Stimulated activated CD4-positive, alpha-beta T cell treated with anti-CD3 and anti-CD28 coated beads, TNF-alpha, amount 100 ng/mL, for 48 hours (primary cell): ENCODE data around the gene CDH4.
"Not testable (repeated sequence)": the region's sequence is repeated elsewhere in the genome, so short reads cannot be mapped to it uniquely, and the experiment has no call there.

ENCODE experiments used
- DNase-seq, 3 donors: peaks; one replicate each; pipeline ENCODE4 v3.0.0-alpha.2; 2020; ENCODE audit warnings: low read depth in 3 of 3

The CDH4 gene

DNA sequence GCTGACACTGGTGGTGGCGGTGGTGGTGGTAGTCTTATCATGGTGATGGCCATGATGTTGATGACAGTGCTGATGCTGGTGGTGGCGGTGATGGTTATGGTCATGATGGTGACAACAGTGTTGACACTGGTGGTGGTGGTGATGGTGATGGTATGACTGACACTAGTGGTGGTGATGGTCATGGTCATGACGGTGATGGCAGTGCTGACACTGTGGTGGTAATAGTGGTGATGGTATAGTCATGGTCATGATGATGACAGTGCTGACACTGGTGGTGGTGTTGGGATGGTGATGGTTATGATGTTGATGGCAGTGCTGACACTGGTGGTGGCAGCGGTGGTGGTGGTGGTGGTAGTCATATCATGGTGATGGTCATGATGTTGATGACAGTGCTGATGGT lies 205.7 kb downstream of the CDH4 start:
- DNase-seq, result no peak

DNA sequence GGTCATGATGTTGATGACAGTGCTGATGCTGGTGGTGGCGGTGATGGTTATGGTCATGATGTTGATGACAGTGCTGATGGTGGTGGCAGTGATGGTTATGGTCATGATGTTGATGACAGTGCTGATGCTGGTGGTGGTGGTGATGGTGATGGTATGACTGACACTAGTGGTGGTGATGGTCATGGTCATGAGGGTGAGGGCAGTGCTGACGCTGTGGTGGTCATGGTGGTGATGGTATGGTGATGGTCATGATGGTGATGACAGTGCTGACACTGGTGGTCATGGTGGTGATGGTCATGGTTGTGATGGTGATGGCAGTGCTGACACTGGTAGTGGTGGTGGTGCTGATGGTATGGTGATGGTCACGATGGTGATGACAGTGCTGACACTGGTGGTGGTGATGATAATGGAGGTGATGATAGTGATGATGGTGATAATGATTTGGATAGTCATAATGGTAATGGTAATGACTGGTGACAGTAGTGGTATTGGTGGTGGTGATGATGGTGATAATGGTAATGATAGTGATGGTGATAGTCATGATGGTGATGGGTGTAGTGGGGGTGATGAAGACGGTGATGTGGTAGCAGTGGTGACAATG lies 206.2 kb downstream of the CDH4 start:
- DNase-seq, result no peak

DNA sequence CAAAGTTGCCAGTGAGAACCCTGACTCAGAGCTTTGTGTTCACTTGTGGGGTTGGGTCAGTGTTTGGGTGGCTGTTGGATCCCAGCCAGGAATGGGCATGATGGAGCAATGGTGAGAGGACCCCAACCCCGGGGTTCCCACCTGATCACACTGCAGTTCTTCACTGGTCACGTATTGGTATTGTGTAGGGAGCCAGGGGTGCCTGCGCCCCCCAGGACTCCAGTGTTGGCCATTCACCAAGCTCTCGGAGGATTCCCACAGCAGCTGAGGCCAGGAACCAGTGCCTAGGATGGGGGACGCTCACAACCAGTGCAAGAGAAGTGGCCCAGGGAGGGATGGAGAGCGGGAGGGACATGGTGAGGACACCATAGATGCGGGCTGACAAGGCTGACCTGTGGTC lies 207.2 kb downstream of the CDH4 start:
- DNase-seq, result no peak

DNA sequence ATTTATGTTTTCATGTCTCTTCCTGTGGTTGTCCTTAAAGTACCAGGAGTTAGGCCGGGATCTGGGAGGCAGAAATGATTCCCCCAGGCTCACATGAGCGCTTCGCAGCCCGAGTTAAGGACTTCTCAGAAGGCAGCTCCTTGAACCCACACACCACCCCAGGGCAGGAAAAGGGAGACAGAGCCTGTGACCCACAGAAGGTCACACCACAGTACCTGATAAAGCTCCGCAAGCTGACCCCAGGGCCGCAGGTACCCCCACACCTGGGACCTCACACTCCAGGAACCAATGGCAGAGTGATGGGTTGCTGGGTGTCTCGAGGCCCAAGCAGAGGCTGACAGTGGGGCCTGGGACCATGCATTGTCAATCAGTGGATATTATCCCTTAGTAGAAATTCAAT lies 207.6 kb downstream of the CDH4 start:
- DNase-seq, result no peak

DNA sequence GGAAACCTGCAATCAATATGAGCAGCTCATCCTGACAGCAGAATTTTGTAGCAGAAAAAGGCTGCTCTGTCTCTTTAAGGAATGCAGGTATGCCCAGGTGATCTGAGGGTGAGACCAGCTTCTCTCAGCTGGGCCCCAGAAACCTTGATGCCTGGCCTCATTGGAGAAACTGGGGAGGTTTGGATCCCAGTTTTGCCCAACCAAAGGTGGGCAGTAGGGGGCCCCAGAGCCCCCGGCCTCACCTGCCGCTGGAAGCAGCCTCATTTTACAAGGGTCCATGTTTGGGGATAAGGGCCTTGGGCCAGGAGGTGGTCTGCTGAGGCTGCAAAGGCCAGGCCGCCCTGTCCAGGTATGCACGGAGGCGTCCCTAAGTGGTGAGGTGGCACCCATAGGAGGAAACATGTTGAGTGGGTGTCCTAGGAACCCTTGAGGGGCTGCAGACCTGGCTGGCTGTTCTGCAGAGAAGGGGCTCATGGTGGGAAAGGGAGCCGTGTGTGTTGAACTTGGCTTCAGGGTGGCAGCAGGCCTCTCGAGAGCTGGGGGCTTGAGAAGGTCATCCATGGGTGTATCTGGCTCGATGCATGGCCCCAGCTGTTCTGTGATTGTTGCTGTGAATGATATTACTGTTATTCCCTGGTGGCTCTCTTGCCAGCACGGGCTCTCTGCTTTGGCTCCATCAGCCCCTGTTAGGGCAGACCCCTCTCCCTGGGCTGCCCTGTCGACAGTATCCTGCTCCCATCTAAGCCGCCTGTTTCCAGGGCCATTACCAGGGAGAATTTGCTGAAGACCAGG lies 208.4 kb downstream of the CDH4 start:
- DNase-seq, result no peak

DNA sequence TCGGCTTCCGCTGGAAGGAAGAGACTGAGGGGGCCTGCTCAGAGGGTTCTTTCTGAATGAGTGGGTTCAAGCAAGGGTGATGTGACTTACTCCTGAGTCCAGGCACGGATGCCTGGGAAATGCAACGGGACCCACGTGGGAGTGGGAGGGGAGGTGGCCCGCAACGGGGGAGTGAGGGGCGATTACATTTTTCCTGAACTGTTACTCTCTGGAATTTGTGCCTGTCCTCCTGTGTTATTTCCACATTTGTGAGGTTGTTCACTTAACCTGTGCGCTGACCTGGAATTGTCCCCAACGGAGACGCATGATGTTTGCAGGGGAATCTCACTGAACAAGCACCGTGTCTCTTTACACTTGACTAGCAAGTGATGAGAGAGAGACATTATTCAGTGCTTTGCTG lies 209.4 kb downstream of the CDH4 start:
- DNase-seq, result no peak

DNA sequence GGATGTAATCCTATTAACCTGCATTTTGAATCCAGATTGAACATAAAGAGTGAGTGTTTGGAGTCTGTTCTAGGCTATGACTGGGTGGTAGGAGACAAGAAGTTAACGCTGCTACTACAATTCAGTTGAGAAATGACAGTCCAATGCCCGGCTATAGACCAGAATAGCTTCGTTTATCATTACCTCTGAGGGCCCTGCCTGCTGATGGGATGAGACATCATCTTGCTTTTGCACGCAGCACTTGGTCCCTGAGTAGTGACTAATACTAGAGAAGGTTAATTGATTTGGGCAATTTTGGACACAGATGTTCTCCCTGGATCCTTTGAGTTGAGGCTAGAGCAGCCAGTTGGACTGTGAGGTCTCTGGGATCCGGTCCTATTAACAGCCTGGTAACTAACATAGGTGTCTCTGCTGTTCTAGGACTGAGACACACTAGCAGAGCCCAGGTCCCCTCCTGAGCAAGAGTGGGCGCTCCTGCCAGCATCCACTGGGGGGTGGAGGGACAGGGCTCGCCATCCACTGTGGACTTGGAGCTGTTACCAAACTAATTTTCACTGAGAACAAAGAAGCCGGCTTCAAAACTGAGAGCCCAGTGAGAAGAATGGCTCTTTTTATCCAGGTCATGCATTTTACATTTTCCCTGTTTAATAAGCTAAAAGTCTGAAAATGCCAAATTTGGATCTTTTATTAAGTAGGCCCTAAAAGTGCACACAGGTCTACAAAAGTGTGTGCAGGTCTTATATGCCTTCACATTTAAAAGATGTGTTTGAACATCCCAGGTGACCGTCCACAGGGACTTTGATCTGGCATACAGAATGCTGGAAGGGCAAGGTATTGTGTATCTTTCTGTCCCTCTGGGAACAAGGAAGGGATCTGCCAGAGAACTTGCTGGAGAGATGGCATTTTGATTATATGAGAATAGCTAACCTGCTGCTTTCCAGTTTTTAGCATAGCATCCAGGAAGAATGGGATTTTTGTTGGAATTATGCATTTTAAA lies 212.5 kb downstream of the CDH4 start:
- no peak for DNase-seq

DNA sequence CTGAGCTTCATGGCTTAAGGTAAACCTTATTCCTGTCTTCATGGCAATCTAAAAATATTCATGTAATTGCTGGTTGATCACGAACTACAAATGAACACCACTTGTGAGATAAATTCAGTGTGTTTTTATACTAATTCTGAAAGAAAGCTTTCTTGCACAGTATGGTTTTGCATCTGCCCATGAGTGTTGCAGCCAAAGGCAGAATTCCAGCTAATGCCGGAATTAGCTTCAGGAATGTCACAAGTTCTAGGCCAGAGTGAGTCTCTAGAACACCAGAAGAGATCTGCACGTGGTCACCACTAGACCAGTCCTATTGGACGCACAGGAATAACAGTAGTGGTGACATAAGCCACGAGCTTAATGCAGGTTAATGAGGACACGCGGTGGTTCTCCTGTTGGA lies 223.7 kb downstream of the CDH4 start:
- DNase-seq, result no peak

DNA sequence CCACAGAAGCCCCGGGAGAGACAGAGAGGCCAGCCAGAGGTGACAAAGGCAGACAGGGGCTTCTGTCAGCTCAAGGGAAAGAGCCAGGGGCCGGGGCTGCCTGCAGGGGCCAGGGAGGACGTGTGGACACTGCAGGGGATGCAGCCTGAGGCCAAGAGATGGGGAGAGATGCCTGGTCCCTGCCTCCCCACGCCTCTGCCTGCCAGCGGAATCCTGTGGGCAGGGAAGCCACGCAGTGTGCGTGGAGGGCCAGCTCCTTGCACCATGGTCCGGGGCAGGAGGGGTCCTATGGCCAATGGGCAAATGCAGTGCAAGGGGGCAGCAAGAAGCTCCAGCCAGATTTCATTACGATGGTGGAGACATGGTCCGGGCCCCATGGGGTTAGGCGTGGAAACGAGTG lies 224.9 kb downstream of the CDH4 start:
- DNase-seq, result no peak

DNA sequence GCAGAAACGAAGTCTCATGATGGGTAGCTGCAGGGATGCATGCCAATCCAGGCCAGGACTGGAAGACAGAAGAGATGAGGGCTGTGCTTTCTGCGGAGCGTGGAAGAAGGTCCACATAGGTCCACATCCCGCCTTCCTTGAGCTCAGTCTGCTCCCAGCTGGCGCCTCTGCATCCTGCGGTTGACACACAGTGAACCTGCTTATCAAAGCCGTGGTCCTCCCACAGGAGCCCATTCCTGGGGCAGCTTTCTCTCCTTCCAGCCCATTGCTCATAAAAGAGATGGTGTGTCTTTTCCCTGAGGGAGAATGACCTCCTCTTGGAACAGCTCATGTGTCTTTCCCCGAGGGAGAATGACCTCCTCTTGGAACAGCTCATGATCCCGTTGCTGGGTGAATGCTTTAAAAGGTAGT lies 225.4 kb downstream of the CDH4 start:
- no peak for DNase-seq

DNA sequence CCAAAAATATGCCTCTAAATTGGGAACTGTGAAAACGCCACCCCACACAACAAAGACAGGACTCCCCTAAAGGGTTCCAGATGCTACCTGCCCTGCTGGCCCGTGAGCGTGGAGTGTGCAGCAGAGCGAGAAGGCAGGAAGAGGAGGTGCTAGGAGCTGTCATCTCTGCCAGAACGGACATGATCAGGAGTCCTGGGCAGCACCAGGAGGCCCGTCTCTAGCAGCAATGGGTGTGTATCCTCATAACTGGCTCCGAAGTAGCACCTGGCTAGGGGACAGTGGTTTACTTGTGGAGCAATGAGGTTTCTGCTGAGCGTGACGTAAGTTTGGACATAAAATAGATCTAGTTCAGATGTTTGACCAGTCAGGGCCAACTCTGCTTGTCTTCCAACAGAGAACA lies 226.0 kb downstream of the CDH4 start:
- no peak for DNase-seq

DNA sequence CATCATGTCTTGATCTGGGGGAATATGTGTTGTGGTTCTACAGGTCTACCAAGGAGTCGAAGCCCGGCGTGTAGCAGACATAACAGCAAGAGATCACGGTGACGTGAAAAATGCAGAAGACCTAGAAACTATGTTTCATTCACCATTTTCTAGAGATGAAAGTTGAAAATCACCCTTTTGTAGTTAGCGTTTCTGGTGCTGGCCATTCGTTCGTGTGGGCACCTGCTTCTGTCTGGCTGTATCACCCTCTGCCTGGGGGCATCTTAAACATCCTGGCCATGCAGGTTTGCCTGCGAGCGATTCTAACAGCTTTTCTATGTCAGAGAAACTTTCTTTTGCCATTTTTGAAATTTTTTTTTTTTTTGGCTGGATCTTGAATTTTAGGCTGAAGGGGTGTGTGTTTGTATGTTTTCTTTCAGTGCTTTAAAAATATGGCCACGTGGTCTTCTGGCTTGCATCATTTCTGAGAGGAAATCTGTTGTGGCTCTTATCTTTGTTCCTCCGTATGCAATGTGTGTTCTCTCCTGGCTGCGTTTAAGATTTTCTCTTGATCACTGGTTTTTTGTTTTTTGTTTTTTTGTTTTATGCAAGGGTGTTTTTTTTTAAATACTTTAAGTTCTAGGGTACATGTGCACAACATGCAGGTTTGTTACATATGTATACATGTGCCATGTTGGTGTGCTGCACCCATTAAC lies 226.7 kb downstream of the CDH4 start:
- DNase-seq, result no peak

DNA sequence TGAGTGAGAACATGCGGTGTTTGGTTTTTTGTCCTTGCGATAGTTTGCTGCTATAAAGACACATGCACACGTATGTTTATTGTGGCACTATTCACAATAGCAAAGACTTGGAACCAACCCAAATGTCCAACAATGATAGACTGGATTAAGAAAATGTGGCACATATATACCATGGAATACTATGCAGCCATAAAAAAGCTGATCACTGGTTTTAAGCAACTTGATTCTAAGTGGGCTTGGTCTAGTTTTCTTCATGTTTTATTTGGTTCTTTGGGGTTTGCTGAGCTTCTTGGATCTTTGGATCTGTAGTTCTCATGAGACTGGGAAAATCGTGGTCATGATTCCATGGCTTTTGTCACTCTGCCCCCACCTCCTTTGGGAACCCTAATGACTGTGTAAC lies 227.4 kb downstream of the CDH4 start:
- DNase-seq, result not testable (repeated sequence)

DNA sequence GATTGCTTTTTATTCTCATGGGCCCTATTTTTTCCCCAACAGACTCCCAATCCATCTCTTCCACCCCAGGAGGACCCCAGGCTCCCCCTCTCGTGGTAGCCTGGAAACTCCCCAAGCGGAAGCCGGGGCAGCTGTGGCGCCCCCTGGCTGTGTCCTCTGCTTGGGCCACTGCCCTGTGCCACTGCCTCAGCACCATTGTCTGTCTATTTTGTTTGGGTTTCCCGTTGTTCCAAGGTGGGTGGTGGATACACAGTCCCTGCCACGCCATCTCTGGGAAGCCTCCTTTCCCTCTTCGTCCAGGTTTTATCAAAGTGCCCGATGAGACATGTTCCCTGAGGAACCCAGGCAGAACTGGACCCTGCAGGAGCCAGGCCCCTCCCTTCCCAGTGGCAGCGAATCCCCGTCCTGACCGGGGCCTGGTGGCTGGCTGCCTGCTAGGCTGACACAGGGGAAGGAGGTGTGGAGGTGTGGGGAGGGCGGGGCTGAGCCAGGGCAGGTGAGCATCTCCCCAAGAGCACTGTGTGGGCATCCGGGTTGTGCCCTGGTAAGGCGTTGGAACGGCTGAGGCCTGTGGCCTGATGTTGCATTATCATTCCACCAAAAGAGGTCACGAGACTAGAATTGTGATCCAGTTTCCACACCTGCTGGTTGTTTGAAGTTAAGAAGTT lies 228.2 kb downstream of the CDH4 start:
- DNase-seq, result no peak

DNA sequence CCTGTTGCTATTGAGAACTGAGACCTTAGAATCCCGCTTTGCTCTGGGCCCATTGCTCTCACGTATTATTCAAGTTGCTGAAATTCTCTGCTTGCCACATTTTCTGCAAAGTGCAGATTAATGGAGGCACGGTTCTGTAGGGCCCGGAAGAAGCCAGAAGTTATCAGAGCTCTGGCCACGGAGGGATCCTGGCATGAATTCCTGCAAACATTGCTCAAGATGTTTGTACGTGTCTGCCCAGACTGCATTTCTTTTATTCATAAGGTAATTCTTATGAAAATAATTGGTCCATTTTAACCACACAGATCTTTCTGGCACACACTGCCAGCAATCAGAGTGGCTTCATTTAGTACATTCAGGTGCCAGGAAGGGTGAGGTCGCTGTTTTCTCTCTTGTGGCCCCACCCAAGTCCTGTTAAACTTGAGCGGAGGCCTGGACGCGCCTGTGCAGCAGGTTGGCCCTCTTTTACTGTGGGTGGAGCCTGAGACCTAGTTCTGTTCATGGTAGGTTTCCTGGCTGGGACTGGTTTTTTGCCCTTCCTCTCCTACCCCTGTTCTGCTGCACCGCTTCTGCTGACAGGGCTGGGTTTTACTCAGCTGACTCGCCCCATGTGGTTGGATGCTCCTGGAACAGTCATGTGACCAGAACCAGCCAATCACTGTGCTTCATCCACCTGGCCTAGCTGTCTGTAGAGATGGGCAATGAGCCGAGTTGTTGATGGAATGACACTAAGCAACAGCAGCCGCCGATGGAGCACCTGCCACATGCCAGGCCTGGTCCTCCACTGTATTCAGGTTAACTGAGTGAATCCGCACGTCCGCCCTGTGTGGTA lies 230.2 kb downstream of the CDH4 start:
- DNase-seq, result no peak

DNA sequence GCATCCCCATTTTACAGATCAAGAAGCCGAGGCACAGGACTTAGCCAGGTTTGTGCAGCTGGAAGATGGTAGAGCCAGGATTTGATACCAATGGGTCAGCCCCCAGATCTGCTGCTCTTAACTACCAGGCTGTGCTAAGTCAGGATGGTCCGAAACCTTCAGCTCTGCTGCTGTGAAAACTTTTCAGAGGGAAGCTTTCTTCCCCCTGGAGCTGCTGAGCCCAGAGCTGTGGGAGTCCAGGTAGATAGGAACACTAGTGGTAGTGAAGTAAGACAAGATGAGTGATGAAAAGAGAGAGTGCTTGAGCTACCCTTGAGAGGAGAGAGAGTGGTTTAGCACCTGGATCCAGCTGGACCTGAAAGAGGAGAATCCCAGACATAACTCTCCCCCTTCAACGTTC lies 230.8 kb downstream of the CDH4 start:
- DNase-seq, result no peak

DNA sequence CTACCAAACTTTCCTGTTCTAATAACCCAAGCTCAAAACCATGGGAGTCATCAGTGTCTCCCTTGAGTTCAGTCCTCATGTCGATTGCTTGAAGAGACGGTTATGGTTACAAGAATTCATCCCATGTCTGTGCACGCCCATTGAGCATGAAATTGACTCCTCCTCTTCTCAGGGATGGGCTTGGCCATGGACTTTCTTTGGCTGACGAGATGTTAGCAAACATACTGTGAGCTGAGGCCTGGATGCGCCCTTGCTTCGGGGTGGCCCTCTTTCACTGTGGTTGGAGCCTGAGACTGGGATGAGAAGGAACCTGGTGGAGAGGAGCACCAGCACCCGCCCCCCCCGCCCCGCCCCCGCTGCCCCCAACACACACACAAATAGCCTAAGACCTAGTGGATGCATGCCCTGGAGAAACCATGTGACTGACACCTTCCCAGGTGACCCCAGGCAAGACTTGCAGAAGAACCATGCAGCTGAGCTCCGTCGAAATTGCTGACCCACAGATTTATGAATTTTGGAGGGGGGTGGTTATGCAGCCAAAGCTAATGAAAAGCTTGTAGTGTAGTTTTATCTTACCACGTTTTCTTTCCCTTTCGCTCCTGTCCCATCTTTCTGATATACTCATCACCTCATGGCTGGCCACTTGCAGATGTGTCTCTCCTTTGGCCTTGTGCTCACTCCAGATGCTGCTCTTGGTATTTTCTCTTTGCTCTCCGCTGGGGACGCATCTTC lies 231.4 kb downstream of the CDH4 start:
- DNase-seq, result no peak

DNA sequence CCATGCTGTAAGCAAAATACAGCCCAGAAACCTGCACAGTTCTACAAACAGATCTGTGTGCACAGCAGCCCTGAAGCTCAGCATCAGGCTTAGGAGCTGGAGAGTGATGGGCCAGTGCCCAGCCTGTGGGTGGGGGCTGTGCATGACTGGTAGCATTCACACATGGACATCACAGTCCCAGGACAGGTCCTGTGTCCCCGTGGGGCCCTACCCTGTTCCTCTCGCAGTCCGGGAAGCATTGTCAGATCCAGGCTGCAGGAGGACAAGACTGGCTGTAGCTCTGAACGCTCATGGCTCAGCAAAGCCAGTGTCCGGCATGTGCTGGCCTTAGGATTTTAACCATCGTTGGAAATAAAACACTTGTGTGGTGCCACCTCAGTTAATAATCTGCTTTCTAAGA lies 234.1 kb downstream of the CDH4 start:
- DNase-seq, result no peak

DNA sequence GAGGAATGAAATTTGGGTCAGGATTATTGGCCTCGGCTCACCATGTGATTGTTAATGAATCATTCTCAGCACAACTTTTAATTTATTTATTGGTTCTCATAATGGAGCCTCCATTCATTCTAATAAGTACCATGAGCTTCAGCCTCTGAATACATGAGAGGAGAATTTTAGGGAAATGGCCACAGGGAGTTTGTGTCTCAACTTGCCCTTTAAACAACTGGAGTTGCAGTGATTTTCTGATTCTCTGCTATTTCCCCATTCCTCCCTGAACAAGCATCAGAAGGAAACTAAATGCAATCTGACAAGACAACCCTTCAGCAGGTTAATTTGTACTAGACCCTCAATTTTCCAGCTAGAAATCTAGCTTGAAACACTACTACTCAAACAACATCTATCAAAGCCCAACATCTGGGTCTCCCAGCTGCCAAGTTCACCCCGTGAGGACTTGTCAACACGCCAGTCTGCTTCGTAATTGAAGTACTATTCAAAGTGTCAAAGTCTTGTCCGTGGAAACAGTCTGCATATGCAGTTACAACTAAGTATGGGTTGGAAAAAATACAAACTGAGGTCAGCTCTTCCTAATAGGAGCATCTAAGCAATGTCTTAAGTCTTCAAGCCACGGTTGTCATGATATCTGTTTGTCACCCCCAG lies 235.4 kb downstream of the CDH4 start:
- DNase-seq, result no peak
